ENCODE results near the gene DHX32.

The DHX32 gene

GRCh38 chr10:125816548-125816947 is 64.5 kb downstream of the DHX32 start:
- H3K4me1 ChIP-seq, result peaks cover 4% of the 10 kb centered on the region; the same call in 1 of the 2 replicates
- no peak for DNase-seq

GRCh38 chr10:125815764-125816163 is 65.3 kb downstream of the DHX32 start:
- DNase-seq, result no peak
- H3K4me3 ChIP-seq (ENCODE audit: low read depth, low read length), result no peak overlapping the region
- H3K4me1 ChIP-seq, result peaks cover 4% of the 10 kb centered on the region; the same call in 1 of the 2 replicates
- peaks cover 6% of the 10 kb centered on the region for H3K36me3 ChIP-seq
- H3K9me3 ChIP-seq, result no peaks in the 10 kb centered on the region
- H3K27me3 ChIP-seq, result no peaks in the 10 kb centered on the region
- TF ChIP-seq CTCF (IDR thresholded peaks at IDR 0.05; ENCODE audit: low read depth, low read length), result no peak

More at GRCh38 chr10:125816548-125816947, 64.5 kb downstream of the DHX32 start:
- Histone ChIP-seq H3K36me3 (peaks cover 6% of the 10 kb centered on the region), H3K4me3 (ENCODE audit: low read depth, low read length) (no peak overlapping the region), H3K9me3 (no peaks in the 10 kb centered on the region), H3K27me3 (no peaks in the 10 kb centered on the region)
- no peak for TF ChIP-seq CTCF (IDR thresholded peaks at IDR 0.05; ENCODE audit: low read depth, low read length)

GRCh38 chr10:125812128-125812750 is 68.9 kb downstream of the DHX32 start:
- Histone ChIP-seq H3K9me3 (no peaks in the 10 kb centered on the region), H3K4me1 (peaks cover 4% of the 10 kb centered on the region; the same call in 1 of the 2 replicates), H3K27me3 (no peaks in the 10 kb centered on the region), H3K36me3 (peaks cover 6% of the 10 kb centered on the region), H3K4me3 (ENCODE audit: low read depth, low read length) (no peak overlapping the region)
- TF ChIP-seq CTCF (IDR thresholded peaks at IDR 0.05; ENCODE audit: low read depth, low read length), result no peak
- DNase-seq, result no peak

- no peak for DNase-seq
- Histone ChIP-seq H3K9me3 (no peaks in the 10 kb centered on the region), H3K4me3 (ENCODE audit: low read depth, low read length) (no peak overlapping the region), H3K4me1 (peaks cover 4% of the 10 kb centered on the region; the same call in 1 of the 2 replicates), H3K36me3 (peaks cover 6% of the 10 kb centered on the region), H3K27me3 (no peaks in the 10 kb centered on the region)
- TF ChIP-seq CTCF (IDR thresholded peaks at IDR 0.05; ENCODE audit: low read depth, low read length), result no peak
Observed at GRCh38 chr10:125811251-125811650, 69.8 kb downstream of the DHX32 start.

GRCh38 chr10:125808047-125808446 is 73.0 kb downstream of the DHX32 start:
- H3K27me3 ChIP-seq, result no peaks in the 10 kb centered on the region
- peaks cover 6% of the 10 kb centered on the region for H3K36me3 ChIP-seq
- H3K9me3 ChIP-seq, result no peaks in the 10 kb centered on the region
- no peak overlapping the region for H3K4me3 ChIP-seq (ENCODE audit: low read depth, low read length)
- DNase-seq, result no peak
- TF ChIP-seq CTCF (IDR thresholded peaks at IDR 0.05; ENCODE audit: low read depth, low read length), result no peak
- peaks cover 4% of the 10 kb centered on the region; the same call in 1 of the 2 replicates for H3K4me1 ChIP-seq

GRCh38 chr10:125802739-125803138 is 78.4 kb downstream of the DHX32 start:
- H3K9me3 ChIP-seq, result no peaks in the 10 kb centered on the region
- H3K4me3 ChIP-seq (ENCODE audit: low read depth, low read length), result no peak overlapping the region
- peaks cover 6% of the 10 kb centered on the region for H3K36me3 ChIP-seq
- no peak for DNase-seq
- TF ChIP-seq CTCF (IDR thresholded peaks at IDR 0.05; ENCODE audit: low read depth, low read length), result no peak
- H3K27me3 ChIP-seq, result no peaks in the 10 kb centered on the region
- no peaks in the 10 kb centered on the region for H3K4me1 ChIP-seq
